Astrocyte (in vitro differentiated cells and primary cell): ENCODE data around the gene SHROOM3.

Experiments used
- EZH2 ChIP-seq: IDR thresholded peaks from 2 replicates; pipeline ENCODE4 v1.6.1; 2012; ENCODE audit warnings: mild to moderate bottlenecking, low read length, inconsistent platforms; ENCODE audit not compliant: insufficient read depth
- TF ChIP-seq, protein P1 (sequence below): IDR thresholded peaks from 2 replicates; pipeline ENCODE4 v1.5.1; 2011; ENCODE audit warnings: low read depth, mild to moderate bottlenecking, inconsistent platforms, low read length, moderate library complexity; ENCODE audit not compliant: insufficient read depth

DNA sequence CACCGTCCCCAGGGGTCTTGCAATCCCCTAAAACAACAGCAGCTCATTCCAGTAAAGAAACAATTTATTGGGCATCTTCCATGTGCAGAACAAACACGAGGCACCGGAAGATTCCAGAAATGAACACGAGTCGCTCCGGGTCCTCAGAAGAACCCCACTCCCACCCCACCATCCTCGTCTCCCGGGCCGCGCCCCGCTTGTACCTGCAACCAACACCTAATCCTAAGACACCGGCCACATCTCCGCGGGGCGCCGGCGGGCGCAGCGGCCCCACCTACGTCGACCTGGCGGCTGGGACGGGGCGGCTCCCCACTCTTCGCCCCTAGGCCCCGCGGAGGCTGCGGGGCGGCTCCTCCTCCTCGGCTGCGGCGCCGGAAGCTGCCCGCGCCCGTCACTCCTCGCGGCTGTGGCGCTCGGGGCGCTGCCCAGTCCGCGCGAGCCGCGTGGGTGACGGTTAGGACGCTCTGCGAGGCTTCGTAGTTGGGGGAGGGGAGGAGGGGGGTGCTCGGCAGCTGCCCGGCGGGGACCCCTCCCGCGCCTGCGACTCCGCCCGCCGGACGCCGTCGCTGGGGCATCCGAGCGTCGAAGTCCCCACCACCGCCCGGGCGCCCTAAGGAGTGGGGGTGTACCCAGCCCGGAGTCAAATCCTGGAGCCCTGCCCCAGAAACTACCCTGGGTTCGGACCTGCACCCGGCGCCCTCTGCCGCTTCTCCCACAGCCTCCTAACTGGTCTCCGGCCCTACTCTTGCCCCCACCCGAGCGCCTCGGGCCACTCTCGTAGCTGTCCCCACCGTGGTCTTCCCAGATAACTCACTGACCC is 14.1 kb upstream of the SHROOM3 start, which contains the start of gene CCDC158:
- TF ChIP-seq, protein P1, sequence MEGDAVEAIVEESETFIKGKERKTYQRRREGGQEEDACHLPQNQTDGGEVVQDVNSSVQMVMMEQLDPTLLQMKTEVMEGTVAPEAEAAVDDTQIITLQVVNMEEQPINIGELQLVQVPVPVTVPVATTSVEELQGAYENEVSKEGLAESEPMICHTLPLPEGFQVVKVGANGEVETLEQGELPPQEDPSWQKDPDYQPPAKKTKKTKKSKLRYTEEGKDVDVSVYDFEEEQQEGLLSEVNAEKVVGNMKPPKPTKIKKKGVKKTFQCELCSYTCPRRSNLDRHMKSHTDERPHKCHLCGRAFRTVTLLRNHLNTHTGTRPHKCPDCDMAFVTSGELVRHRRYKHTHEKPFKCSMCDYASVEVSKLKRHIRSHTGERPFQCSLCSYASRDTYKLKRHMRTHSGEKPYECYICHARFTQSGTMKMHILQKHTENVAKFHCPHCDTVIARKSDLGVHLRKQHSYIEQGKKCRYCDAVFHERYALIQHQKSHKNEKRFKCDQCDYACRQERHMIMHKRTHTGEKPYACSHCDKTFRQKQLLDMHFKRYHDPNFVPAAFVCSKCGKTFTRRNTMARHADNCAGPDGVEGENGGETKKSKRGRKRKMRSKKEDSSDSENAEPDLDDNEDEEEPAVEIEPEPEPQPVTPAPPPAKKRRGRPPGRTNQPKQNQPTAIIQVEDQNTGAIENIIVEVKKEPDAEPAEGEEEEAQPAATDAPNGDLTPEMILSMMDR, result no peak
- peak; percentile 34 for TF ChIP-seq EZH2
